Sigmoid colon (tissue), 7 donors: ENCODE measurements around the gene HOXA11. TPM values are rescaled to one million over a fixed set of nuclear protein-coding genes. Genes with fewer than 3 reads are reported as not detected.

Source experiments
- DNase-seq: peaks from one replicate; pipeline ENCODE4 v3.0.0-alpha.2; 2019
- H3K27ac ChIP-seq, 4 donors: fragments of 200-600 bp; sonication (generic); one replicate each; pipeline ENCODE4 v1.5.1; 2016 to 2019; ENCODE audit warnings: mild to moderate bottlenecking in 1 of 4
- H3K27me3 ChIP-seq, 3 donors: fragments of 200-600 bp; sonication (generic); one replicate each; pipeline ENCODE4 v1.5.1; 2019; ENCODE audit warnings: mild to moderate bottlenecking in 1 of 3
- H3K36me3 ChIP-seq, 4 donors: fragments of 200-600 bp; sonication (generic); one replicate each; pipeline ENCODE4 v1.5.1; 2016 to 2019
- H3K4me1 ChIP-seq, 4 donors: fragments of 200-600 bp; sonication (generic); one replicate each; pipeline ENCODE4 v1.5.1; 2017 to 2019
- H3K4me3 ChIP-seq, 4 donors: fragments of 200-600 bp; sonication (generic); one replicate each; pipeline ENCODE4 v1.5.1; 2017 to 2019; ENCODE audit warnings: mild to moderate bottlenecking in 2 of 4, moderate library complexity in 1 of 4
- H3K9me3 ChIP-seq, 4 donors: fragments of 200-600 bp in 3 of 4; sonication (generic) in 3 of 4; one replicate each; pipeline versions ENCODE4 v1.5.1 to v1.6.1; 2013 to 2019
- CTCF ChIP-seq, 4 experiments: fragments of 450-650 bp in 3 of 4; fragments of 200-600 bp in 1 of 4; IDR thresholded peaks; one replicate each; pipeline ENCODE4 v1.5.1; 2016 to 2019; ENCODE audit warnings: antibody characterized with exemption in 4 of 4, mild to moderate bottlenecking in 3 of 4, moderate library complexity in 2 of 4
- EP300 ChIP-seq, 4 donors: sonication (generic); formaldehyde crosslinking; IDR thresholded peaks; one replicate each; pipeline ENCODE4 v1.6.1; 2017; ENCODE audit warnings: antibody characterized with exemption in 4 of 4
- POLR2A ChIP-seq, 2 donors: fragments of 450-650 bp; IDR thresholded peaks; one replicate each; pipeline ENCODE4 v1.6.1; 2016; ENCODE audit warnings: antibody characterized with exemption in 2 of 2, mild to moderate bottlenecking in 2 of 2, moderate library complexity in 2 of 2
- POLR2AphosphoS5 ChIP-seq, 4 donors: sonication (generic); formaldehyde crosslinking; IDR thresholded peaks; one replicate each; pipeline ENCODE4 v1.6.1; 2017; ENCODE audit warnings: antibody characterized with exemption in 4 of 4
- WGBS, 2 donors: extraction: QIAGEN DNeasy Blood & Tissue Kit; methylation state at CpG; one replicate each; pipeline ENCODE4 v1.1.7; 2013; 5-methylcytosine and 5-hydroxymethylcytosine counted together
- intact Hi-C: fragments of 100-400 bp; cut with DNase I; formaldehyde crosslinking; loops from one replicate; pipeline ENCODE4 v1.15.1; 2023
- polyA plus RNA-seq, 3 donors: library from polyadenylated mRNA; stranded (reverse); fragments of 200-250 nt; gene quantifications; one replicate each; pipeline ENCODE4 v1.2.3, GENCODE V29; 2013
- total RNA-seq, 4 donors: library from RNA; depleted of rRNA; stranded (reverse); fragments of >200 nt; gene quantifications; one replicate each; pipeline ENCODE4 v1.1.0, GENCODE V29; 2016
- donor health status: healthy with polysubstance abuse.
- donor health status: Bipolar disorder and iron deficiency.
- donor health status: healthy.

Gene HOXA11
- total and polyA plus RNA-seq, 7 donors, result 3.0 to 25.0 (median 18.7) TPM

- Histone ChIP-seq H3K27ac (peak overlapping the region in 3 of 4 donors; percentile 97 to 98 (median 98)), H3K27me3 (peaks cover 0 to 31% (median 0%) of the 10 kb centered on the region in 3 donors), H3K36me3 (no peaks in the 10 kb centered on the region), H3K4me3 (peak overlapping the region; percentile 63 to 78 (median 70)), H3K4me1 (peaks cover 0 to 70% (median 49%) of the 10 kb centered on the region in 4 donors), H3K9me3 (no peaks in the 10 kb centered on the region)
- TF ChIP-seq EP300 (IDR thresholded peaks at IDR 0.05) (no peak), POLR2AphosphoS5 (IDR thresholded peaks at IDR 0.05) (peak in 2 of 4 donors; percentile 5 to 28)
- intact Hi-C loops, result loop anchor here (10.0 kb wide), 1 partner anchor 981 kb away; no protein-coding TSS in a partner anchor
- no peak for DNase-seq
- 14 to 37% methylated on average over 2 of the region's 2 CpGs for WGBS, 2 donors
Measured at GRCh38 chr7:27194002-27194352, 8.9 kb upstream of the HOXA11 start.

- DNase-seq, result no peak
- H3K4me1 ChIP-seq, result peaks cover 0 to 72% (median 52%) of the 10 kb centered on the region in 4 donors
- peak overlapping the region; percentile 43 to 76 (median 64) for H3K4me3 ChIP-seq
- peaks cover 0 to 29% (median 0%) of the 10 kb centered on the region in 3 donors for H3K27me3 ChIP-seq
- no peaks in the 10 kb centered on the region for H3K9me3 ChIP-seq
- no peaks in the 10 kb centered on the region for H3K36me3 ChIP-seq
- H3K27ac ChIP-seq, result peak overlapping the region in 3 of 4 donors; percentile 97 to 98 (median 98)
- 12 to 21% methylated on average over 29 of the region's 29 CpGs for WGBS, 2 donors
- intact Hi-C loops, result loop anchor here (10.0 kb wide), 1 partner anchor 981 kb away; no protein-coding TSS in a partner anchor
- TF ChIP-seq CTCF (IDR thresholded peaks at IDR 0.05), result no peak
- no peak for TF ChIP-seq EP300 (IDR thresholded peaks at IDR 0.05)
- TF ChIP-seq POLR2A (IDR thresholded peaks at IDR 0.05), result no peak
- no peak for TF ChIP-seq POLR2AphosphoS5 (IDR thresholded peaks at IDR 0.05)
Measured at GRCh38 chr7:27193335-27194001, 8.4 kb upstream of the HOXA11 start.

GRCh38 chr7:27192546-27193334 lies 7.7 kb upstream of the HOXA11 start:
- Histone ChIP-seq H3K9me3 (no peaks in the 10 kb centered on the region), H3K27me3 (peaks cover 0 to 23% (median 0%) of the 10 kb centered on the region in 3 donors), H3K27ac (peak overlapping the region in 3 of 4 donors; percentile 97 to 98 (median 98)), H3K4me1 (peaks cover 0 to 73% (median 55%) of the 10 kb centered on the region in 4 donors), H3K4me3 (peak overlapping the region; percentile 43 to 76 (median 64)), H3K36me3 (no peaks in the 10 kb centered on the region)
- peak; percentile 86 for DNase-seq
- intact Hi-C loops, result loop anchor here (10.0 kb wide), 1 partner anchor 982 kb away; no protein-coding TSS in a partner anchor
- 1 to 3% methylated on average over 78 of the region's 78 CpGs for WGBS, 2 donors
- TF ChIP-seq POLR2AphosphoS5 (IDR thresholded peaks at IDR 0.05) (peak in 3 of 4 donors; percentile 17 to 64 (median 41)), POLR2A (IDR thresholded peaks at IDR 0.05) (no peak), EP300 (IDR thresholded peaks at IDR 0.05) (no peak)

- H3K36me3 ChIP-seq, result no peaks in the 10 kb centered on the region
- intact Hi-C loops, result loop anchor here (10.0 kb wide), 1 partner anchor 983 kb away; no protein-coding TSS in a partner anchor
- TF ChIP-seq POLR2AphosphoS5 (IDR thresholded peaks at IDR 0.05) (peak; percentile 49 to 75 (median 58)), POLR2A (IDR thresholded peaks at IDR 0.05) (peak in 1 of 2 donors; percentile 44), EP300 (IDR thresholded peaks at IDR 0.05) (no peak), CTCF (IDR thresholded peaks at IDR 0.05) (no peak)
- H3K27me3 ChIP-seq, result peaks cover 0 to 20% (median 0%) of the 10 kb centered on the region in 3 donors
- peaks cover 0 to 79% (median 53%) of the 10 kb centered on the region in 4 donors for H3K4me1 ChIP-seq
- H3K27ac ChIP-seq, result peak overlapping the region in 3 of 4 donors; percentile 97 to 98 (median 98)
- WGBS, 2 donors, result 5 to 18% methylated on average over 42 of the region's 42 CpGs
- H3K9me3 ChIP-seq, result no peaks in the 10 kb centered on the region
- peak; percentile 91 for DNase-seq
- peak overlapping the region; percentile 43 to 76 (median 64) for H3K4me3 ChIP-seq
Measured at GRCh38 chr7:27191833-27192545, 7.0 kb upstream of the HOXA11 start.

- no peaks in the 10 kb centered on the region for H3K36me3 ChIP-seq
- no peak for DNase-seq
- peak overlapping the region in 3 of 4 donors; percentile 97 to 98 (median 98) for H3K27ac ChIP-seq
- peaks cover 0 to 87% (median 49%) of the 10 kb centered on the region in 4 donors for H3K4me1 ChIP-seq
- H3K4me3 ChIP-seq, result peak overlapping the region; percentile 43 to 76 (median 64)
- intact Hi-C loops, result loop anchor here (10.0 kb wide), 1 partner anchor 984 kb away; no protein-coding TSS in a partner anchor
- TF ChIP-seq CTCF (IDR thresholded peaks at IDR 0.05) (no peak), EP300 (IDR thresholded peaks at IDR 0.05) (no peak), POLR2A (IDR thresholded peaks at IDR 0.05) (no peak), POLR2AphosphoS5 (IDR thresholded peaks at IDR 0.05) (no peak)
- WGBS, 2 donors, result 15 to 37% methylated on average over 15 of the region's 15 CpGs
- H3K9me3 ChIP-seq, result no peaks in the 10 kb centered on the region
- peaks cover 0 to 20% (median 0%) of the 10 kb centered on the region in 3 donors for H3K27me3 ChIP-seq
Measured at GRCh38 chr7:27191161-27191731, 6.2 kb upstream of the HOXA11 start.
